Frontal cortex (tissue), 4 donors: ENCODE results near the gene THEM5. TPM values are rescaled to one million over a fixed set of nuclear protein-coding genes. Genes with fewer than 3 reads are reported as not detected.

Source experiments
- DNase-seq, 2 donors: peaks; one replicate each; pipeline ENCODE4 v3.0.0; 2012; ENCODE audit warnings: low spot score in 2 of 2
- FAIRE-seq: peaks from 2 replicates; lab custom pipeline; 2012; peaks lifted over from hg19 to GRCh38; lab: Jason Lieb, UNC
- small RNA-seq: library from RNA; depleted of rRNA; stranded (forward); fragments of <200 nt; gene quantifications from one replicate; pipeline ENCODE3, GENCODE V24; 2014
- total RNA-seq: library from RNA; depleted of rRNA; stranded (reverse); fragments of >200 nt; gene quantifications from one replicate; pipeline ENCODE4 v1.2.3, GENCODE V29; 2014
- donor health status: control.
- donor health status: control.
- donor health status: control.

Gene THEM5
- total RNA-seq, 1 donor from 2014 or later = not detected

DNA sequence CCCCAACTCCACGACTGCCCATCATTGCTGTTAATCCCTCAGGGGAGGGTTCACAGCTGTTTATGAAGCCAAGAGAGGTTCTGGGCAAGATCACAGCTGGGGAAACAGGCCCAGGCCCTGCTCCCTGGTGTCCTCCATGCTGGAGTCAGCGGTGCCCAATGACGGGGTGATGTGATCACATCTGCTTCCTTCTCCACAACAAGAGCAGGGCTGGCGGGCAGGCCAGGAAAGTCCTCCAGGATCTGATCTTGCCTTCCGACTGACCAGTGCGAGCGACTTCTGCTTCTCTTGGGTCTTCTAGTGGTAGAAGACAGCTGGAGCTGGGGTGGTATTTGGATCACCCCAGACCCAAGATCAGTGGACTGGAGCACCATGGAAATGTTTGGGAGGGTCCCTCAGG, 47.3 kb downstream of the THEM5 start:
- no peak for FAIRE-seq
- no peak for DNase-seq

DNA sequence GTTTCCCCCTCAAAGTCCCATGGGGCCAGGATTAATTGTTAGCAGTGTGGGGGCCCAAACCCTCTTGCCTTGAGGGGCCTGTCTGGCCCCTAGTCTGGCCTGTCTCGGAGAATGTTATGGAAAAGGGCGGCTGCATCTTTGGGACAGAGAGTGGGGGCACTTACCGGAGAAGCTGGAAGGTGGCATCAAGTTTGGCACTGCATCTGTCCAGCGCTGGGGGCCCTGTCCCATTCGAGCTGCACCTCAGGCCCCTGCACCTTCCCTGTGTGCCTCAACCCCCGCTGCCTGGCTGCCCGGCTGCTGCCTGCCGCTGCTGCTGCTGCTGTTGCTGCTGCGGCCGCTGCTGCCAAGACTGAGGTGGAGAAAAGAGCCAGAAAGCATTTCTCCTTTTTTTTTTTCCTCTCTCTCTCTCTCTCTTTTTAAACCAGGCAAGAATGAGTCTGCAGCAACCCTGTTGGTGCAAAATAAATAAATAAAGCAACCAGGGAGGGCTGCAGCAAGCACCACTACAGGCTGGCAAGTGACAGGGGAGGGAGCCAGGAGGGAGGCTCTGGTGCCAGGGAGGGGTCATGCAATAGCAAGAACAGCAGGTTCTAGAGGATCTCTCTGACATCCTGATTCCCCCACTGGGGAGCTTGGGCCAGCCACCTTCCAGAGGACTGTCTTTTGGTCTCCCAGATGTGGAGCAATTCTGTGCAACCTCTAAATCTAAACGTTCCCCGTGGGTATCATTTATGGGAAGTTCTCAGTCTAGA, 48.3 kb downstream of the THEM5 start, which contains the start of gene LINGO4:
LINGO4 (minus strand) TSS at position 354 of the 755 bp plus-strand sequence. CDS start 2,715 bp downstream, outside the sequence.
- DNase-seq (no peak), FAIRE-seq (no peak)

DNA sequence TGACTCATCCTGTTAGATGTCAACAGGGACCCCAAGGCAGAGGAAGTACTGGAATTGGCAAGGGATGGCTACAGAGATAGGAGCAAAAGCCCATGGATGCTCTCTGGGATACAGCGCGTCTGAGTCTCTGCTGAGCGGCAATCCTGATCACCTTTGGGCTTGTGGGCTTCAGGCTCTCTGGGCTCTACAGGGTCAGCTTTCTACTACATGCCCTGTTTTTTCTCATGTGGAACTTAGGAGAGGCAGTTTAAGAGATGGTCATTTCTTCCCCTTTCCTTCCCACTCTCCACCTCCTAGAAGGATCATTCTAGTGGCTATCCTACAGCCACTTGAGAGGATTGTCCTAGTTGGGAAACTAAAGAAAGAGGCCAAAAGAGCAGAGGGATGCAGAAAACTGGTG, 49.6 kb downstream of the THEM5 start:
- no peak for FAIRE-seq
- DNase-seq = no peak

DNA sequence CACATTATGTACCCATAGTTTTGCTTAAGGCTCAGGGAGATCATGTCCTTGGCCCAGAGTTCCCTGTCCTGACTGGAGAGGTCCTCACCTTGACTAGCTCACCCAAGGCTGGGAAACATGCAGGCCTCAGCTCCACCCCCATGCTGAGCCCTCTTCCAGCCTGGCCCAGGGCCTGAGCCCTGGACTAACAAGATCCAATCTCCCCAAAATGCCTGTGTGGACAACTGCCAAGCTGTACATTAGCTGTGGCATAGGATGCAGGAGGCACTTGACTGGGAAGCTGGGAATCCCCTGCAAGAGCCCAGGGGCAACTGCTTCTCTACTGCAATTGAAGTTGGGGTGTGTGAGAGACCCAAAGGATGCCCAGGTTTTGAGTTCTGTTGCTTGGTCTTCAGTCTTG, 50.3 kb downstream of the THEM5 start:
- DNase-seq (no peak), FAIRE-seq (no peak)

DNA sequence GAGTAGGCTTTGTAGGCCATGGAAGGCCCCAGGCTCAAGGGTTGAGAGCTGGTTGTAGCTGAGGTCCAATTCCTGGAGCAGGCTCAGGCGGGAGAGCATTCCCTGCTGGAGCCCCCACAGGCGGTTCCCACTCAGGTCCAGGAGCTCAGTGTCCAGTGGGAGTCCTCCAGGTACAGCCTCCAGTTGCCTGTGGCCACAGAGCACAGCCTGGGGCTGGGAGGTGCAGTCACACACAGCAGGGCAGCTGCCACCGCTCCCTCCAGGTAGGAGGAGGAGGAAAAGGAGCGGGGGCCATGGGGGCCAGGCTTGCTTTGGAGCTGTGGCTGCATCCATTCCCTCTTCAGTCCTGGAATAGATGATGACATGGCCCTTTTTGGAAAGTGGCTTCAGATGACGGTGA, 51.1 kb downstream of the THEM5 start:
- no peak for FAIRE-seq
- no peak for DNase-seq

DNA sequence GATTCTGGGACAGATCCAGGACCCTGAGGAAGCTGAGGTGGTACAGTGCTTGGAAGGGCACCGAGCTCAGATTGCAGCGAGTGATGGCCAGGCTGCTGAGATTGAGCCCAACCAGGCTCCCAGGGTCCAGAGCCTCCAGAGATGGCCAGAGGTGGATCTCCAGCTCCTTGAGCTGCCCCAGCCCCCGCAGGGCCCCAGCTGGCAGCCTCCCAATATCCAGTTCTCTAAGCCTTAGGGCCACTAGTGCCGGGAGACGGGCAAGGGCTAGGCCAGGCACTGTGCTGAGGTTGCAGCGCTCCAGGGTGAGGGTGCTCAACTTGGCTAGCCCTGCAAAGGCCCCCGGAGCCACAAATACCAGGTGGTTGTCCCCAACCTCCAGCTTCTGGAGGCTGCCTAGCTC, 51.7 kb downstream of the THEM5 start:
- FAIRE-seq (no peak), DNase-seq (no peak)

DNA sequence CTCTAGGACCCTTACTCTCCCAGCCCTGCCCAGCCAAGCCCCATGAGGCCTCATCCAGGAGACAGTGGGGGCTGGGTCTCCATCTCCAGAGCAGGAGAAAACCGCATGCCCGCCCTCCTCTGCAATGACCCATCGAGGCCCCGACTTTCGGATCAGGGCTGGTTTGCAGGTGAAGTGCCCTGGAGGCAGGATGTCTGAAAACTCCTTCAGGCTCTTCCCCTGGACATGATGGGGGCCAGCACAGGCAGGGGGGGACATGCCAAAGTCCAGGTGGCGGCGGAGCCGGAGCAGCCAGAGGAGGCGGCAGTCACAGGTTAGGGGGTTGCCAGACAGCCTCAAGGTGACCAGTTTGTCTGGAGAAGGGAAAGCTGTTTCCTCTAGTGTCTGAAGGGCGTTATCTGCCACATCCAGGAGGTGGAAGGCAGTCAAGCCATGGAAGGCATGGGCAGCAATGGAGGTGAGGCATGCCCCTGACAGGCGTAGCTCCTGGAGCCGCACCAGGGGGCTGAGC, 52.1 kb downstream of the THEM5 start:
- FAIRE-seq (no peak), DNase-seq (no peak)

DNA sequence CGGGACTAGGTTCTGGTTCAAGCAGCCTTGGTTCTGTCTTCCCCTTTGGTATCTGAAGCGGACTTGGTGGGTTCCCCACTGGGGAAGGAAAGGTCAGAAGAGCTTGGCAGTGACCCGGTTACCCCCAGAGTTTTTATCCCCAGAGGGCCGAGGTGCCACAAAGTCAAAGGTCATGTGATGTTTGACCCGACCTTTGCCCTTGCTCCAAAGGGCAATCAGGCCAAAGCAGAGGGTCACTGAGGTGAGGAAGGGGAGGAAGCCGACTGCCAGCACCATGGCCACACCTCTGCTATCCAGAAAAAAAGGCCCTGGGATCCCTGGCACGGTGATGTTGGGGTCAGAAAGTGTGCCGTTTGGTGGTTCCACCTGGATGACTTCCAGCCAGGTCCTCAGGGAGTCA, 52.7 kb downstream of the THEM5 start:
- FAIRE-seq (no peak), DNase-seq (no peak)

DNA sequence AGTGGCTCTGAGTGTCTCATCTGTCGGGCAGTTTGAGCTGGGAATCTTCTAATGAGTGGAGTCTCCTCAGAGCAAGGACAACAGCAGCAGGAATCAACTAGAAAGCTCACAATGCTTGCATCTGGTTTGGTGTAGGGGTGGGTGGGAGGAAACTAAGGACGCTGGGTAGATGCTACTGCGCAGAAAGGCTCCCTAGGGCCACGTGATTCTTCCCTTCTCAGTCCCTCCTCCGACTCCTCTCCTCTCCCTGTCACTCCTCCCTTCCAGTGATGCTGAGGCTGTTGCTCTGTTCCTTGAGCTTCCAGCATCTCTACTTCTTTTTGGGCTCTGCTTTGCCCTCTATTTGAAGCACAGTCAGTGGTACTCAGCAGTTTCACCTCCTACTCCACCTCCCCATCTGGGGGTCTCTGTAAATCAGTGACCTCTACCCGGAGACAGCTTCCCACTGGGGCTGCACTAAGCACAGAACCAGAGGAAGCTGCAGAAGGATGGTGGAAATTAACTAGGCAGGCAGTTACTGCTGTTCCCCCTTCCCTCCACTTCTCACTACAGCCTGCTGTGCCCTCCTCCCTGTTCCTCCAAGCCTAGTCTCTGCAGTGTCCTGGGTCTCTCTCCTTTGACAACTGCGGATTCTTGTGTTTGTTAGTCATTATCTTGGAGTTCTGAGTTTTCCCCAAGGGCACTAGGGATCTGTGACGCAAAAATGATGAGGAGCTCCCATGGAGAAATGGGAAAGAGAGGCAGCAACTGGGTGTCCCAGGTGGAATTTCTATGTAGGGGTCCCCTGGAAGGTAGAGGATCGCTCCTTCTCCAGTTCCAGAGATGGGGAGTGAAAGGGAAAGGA, 54.1 kb downstream of the THEM5 start:
- DNase-seq = no peak

DNA sequence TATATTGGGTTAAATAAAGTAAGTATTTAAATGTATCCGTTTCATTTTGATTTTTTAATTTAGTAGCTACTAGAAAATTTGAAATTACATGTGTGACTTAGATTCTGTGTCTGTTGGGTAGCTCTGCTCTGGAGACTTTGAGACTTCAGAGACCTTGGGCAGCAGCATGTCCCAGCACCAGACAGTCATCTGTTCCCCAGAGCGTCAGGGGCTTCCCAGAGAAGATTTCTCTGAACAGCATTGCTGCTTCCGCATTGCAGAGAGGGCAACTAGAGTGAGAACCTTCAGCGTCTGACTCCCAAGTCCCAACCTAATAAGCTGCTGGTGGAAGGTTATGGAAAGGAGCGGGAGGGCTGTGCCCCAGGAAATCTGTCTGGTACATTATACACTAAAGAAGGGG, 54.9 kb downstream of the THEM5 start:
- no peak for DNase-seq
- FAIRE-seq = no peak

More for the DNA sequence above, 54.1 kb downstream of the THEM5 start:
- no peak for FAIRE-seq

Small RNAs within 50 kb of the gene (small RNA-seq; reads per million reads assigned to genes)
- not detected for gene RF00019

Other genes with a start within 250 kb of the THEM5 start
- 75.8 TPM for gene SNX27, start 241.7 kb downstream of the THEM5 start, total RNA-seq
- gene CELF3, start 136.9 kb downstream of the THEM5 start, total RNA-seq = 33.0 TPM
- gene RIIAD1, start 132.2 kb downstream of the THEM5 start, total RNA-seq = 9.8 TPM
- gene MRPL9, start 90.2 kb downstream of the THEM5 start, total RNA-seq = 73.4 TPM
- 17.1 TPM for gene TDRKH, start 63.2 kb downstream of the THEM5 start, total RNA-seq
- not detected for gene LINGO4, start 48.3 kb downstream of the THEM5 start, total RNA-seq
- gene RORC, start 21.9 kb downstream of the THEM5 start, total RNA-seq = under 0.01 TPM
- under 0.01 TPM for gene C2CD4D, start 13.9 kb downstream of the THEM5 start, total RNA-seq
- gene THEM4, start 55.8 kb upstream of the THEM5 start, total RNA-seq = 5.3 TPM
- gene S100A10, start 140.1 kb upstream of the THEM5 start, total RNA-seq = 2.4 TPM
- 1.6 TPM for gene S100A11, start 183.3 kb upstream of the THEM5 start, total RNA-seq
- gene TCHHL1, start 235.4 kb upstream of the THEM5 start, total RNA-seq = not detected